H1 (cell line): Measurements from ENCODE around the gene C2CD2L. TPM values are rescaled to one million over a fixed set of nuclear protein-coding genes. Genes with fewer than 3 reads are reported as not detected.

Experiments
- CTCF ChIA-PET: fragments of 300-600 bp; sonication (Branson Sonifier 250); formaldehyde crosslinking; loops from one replicate; lab custom pipeline; 2021; ENCODE audit not compliant: partially characterized antibody; lab: Charles Lee
- POLR2A ChIA-PET: fragments of 300-600 bp; sonication (Branson Sonifier 250); formaldehyde crosslinking; loops from one replicate; lab custom pipeline; 2021; ENCODE audit warnings: inconsistent platforms; ENCODE audit not compliant: partially characterized antibody; lab: Charles Lee
- DNase-seq, 2 experiments: peaks; one replicate each; pipeline versions ENCODE4 v3.0.0 to v3.0.0-alpha.2; 2010 to 2022; ENCODE audit warnings: low spot score in 2 of 2, low read depth in 1 of 2, mixed read lengths in 1 of 2
- FAIRE-seq: peaks from 2 replicates; lab custom pipeline; 2011; peaks lifted over from hg19 to GRCh38; lab: Jason Lieb, UNC
- H2AFZ ChIP-seq: 2 replicates; pipeline ENCODE4 v1.8.1; 2012; ENCODE audit warnings: low read length, inconsistent platforms
- H2AK5ac ChIP-seq: 2 replicates; pipeline ENCODE4 v1.6.1; 2013; ENCODE audit warnings: low read depth, low read length
- H2BK120ac ChIP-seq: replicated peaks from 2 replicates; pipeline ENCODE3; 2013; ENCODE audit warnings: low read depth, low read length, inconsistent platforms
- H2BK12ac ChIP-seq: 2 replicates; pipeline ENCODE4 v1.6.1; 2013; ENCODE audit warnings: low read depth, low read length
- H2BK15ac ChIP-seq: 2 replicates; pipeline ENCODE4 v1.6.1; 2013; ENCODE audit warnings: low read length
- H2BK20ac ChIP-seq: 2 replicates; pipeline ENCODE4 v1.6.1; 2013; ENCODE audit warnings: low read length
- H2BK5ac ChIP-seq: 2 replicates; pipeline ENCODE4 v1.6.1; 2013; ENCODE audit warnings: low read depth, low read length
- H3K14ac ChIP-seq: 2 replicates; pipeline ENCODE4 v1.6.1; 2013; ENCODE audit warnings: inconsistent platforms; ENCODE audit not compliant: insufficient read length
- H3K18ac ChIP-seq: 2 replicates; pipeline ENCODE4 v1.6.1; 2013; ENCODE audit warnings: low read length; ENCODE audit errors: extremely low read depth
- H3K23ac ChIP-seq: 2 replicates; pipeline ENCODE4 v1.6.1; 2013; ENCODE audit warnings: inconsistent platforms; ENCODE audit not compliant: insufficient read length
- H3K23me2 ChIP-seq: 2 replicates; pipeline ENCODE4 v1.6.1; 2013; ENCODE audit warnings: low read depth, low read length
- H3K27ac ChIP-seq: 2 replicates; pipeline ENCODE4 v1.6.1; 2011; ENCODE audit warnings: low read depth, low read length, inconsistent platforms
- H3K27me3 ChIP-seq, 4 experiments: replicated peaks in 1 of 4; 1 replicate in 1 of 4; 2 replicates in 3 of 4; pipeline versions ENCODE4 v1.6.1 to v1.8.1; 2011 to 2013; ENCODE audit warnings: low read length in 3 of 4, mild to moderate bottlenecking in 3 of 4, inconsistent platforms in 2 of 4, mixed read lengths in 2 of 4, moderate library complexity in 1 of 4; ENCODE audit not compliant: control insufficient read depth in 3 of 4, insufficient read depth in 3 of 4; ENCODE audit errors: extremely low read depth in 1 of 4
- H3K36me3 ChIP-seq, 4 experiments: 2 replicates each; pipeline versions ENCODE4 v1.6.1 to v1.8.1; 2011 to 2013; ENCODE audit warnings: mild to moderate bottlenecking in 4 of 4, low read length in 3 of 4, moderate library complexity in 2 of 4, control low read depth in 1 of 4, inconsistent platforms in 1 of 4; ENCODE audit not compliant: insufficient read depth in 4 of 4, control insufficient read depth in 2 of 4
- H3K4ac ChIP-seq: replicated peaks from 2 replicates; pipeline ENCODE3; 2013; ENCODE audit warnings: low read length, low read depth, mixed read lengths, inconsistent platforms; ENCODE audit not compliant: insufficient read length
- H3K4me1 ChIP-seq, 4 experiments: replicated peaks in 1 of 4; 1 replicate in 1 of 4; 2 replicates in 3 of 4; pipeline versions ENCODE4 v1.6.1 to v1.8.1; 2011 to 2013; ENCODE audit warnings: low read length in 3 of 4, inconsistent platforms in 2 of 4, mixed read lengths in 1 of 4; ENCODE audit not compliant: insufficient read depth in 4 of 4, control insufficient read depth in 3 of 4
- H3K4me2 ChIP-seq, 2 experiments: 2 replicates each; pipeline versions ENCODE4 v1.6.1 to v1.8.1; 2011 to 2013; ENCODE audit warnings: low read depth in 2 of 2, low read length in 2 of 2, control low read depth in 1 of 2, inconsistent platforms in 1 of 2, mild to moderate bottlenecking in 1 of 2; ENCODE audit not compliant: insufficient read depth in 1 of 2
- H3K4me3 ChIP-seq, 4 experiments: fragments of 200-600, 300-600 bp in 1 of 4; sonication (generic), shearing (Covaris generic), sonication (Bioruptor Twin) in 1 of 4; 2 replicates each; pipeline versions ENCODE4 v1.5.1 to v1.8.1; 2011 to 2016; ENCODE audit warnings: low read length in 4 of 4, low read depth in 3 of 4, control low read depth in 2 of 4, inconsistent platforms in 2 of 4, mild to moderate bottlenecking in 2 of 4, mixed read lengths in 1 of 4, moderate library complexity in 1 of 4; ENCODE audit not compliant: insufficient read depth in 2 of 4; ENCODE audit errors: extremely low read depth in 1 of 4
- H3K56ac ChIP-seq: replicated peaks from 2 replicates; pipeline ENCODE3; 2013; ENCODE audit warnings: low read depth, mild to moderate bottlenecking, mixed read lengths, low read length, inconsistent platforms; ENCODE audit not compliant: insufficient read length
- H3K79me1 ChIP-seq: 2 replicates; pipeline ENCODE4 v1.6.1; 2013; ENCODE audit warnings: low read depth, low read length, control low read depth
- H3K79me2 ChIP-seq, 2 experiments: 2 replicates each; pipeline versions ENCODE4 v1.6.1 to v1.8.1; 2012 to 2013; ENCODE audit warnings: low read length in 2 of 2, mild to moderate bottlenecking in 2 of 2, inconsistent platforms in 1 of 2; ENCODE audit not compliant: insufficient read depth in 2 of 2, control insufficient read depth in 1 of 2
- H3K9ac ChIP-seq, 4 experiments: replicated peaks in 1 of 4; 1 replicate in 1 of 4; 2 replicates in 3 of 4; pipeline versions ENCODE4 v1.6.1 to v1.8.1; 2011 to 2013; ENCODE audit warnings: low read depth in 3 of 4, low read length in 3 of 4, control low read depth in 2 of 4, mild to moderate bottlenecking in 2 of 4, moderate library complexity in 2 of 4, inconsistent platforms in 1 of 4; ENCODE audit errors: extremely low read depth in 1 of 4
- H3K9me3 ChIP-seq, 2 experiments: 2 replicates each; pipeline versions ENCODE4 v1.6.1 to v1.8.1; 2012 to 2013; ENCODE audit warnings: mild to moderate bottlenecking in 2 of 2, moderate library complexity in 2 of 2, control low read depth in 1 of 2, inconsistent platforms in 1 of 2, low read depth in 1 of 2, low read length in 1 of 2, mixed read lengths in 1 of 2; ENCODE audit not compliant: insufficient read depth in 2 of 2
- H4K20me1 ChIP-seq, 2 experiments: replicated peaks in 1 of 2; 2 replicates each; pipeline versions ENCODE3 to v1.8.1; 2011 to 2013; ENCODE audit warnings: inconsistent platforms in 2 of 2, low read length in 2 of 2, mild to moderate bottlenecking in 1 of 2; ENCODE audit not compliant: insufficient read depth in 2 of 2, control insufficient read depth in 1 of 2
- H4K5ac ChIP-seq: 2 replicates; pipeline ENCODE4 v1.6.1; 2013; ENCODE audit warnings: low read length, low read depth, mixed read lengths, inconsistent platforms; ENCODE audit not compliant: insufficient read length
- H4K8ac ChIP-seq: 2 replicates; pipeline ENCODE4 v1.8.0; 2013; ENCODE audit warnings: mild to moderate bottlenecking, moderate library complexity, low read length, inconsistent platforms; ENCODE audit not compliant: insufficient read depth; ENCODE audit errors: extremely low read depth
- H4K91ac ChIP-seq: replicated peaks from 2 replicates; pipeline ENCODE3; 2013; ENCODE audit warnings: low read length, mixed read lengths, inconsistent platforms; ENCODE audit not compliant: insufficient read length
- ASH2L ChIP-seq: fragments of 200-600, 300-600 bp; sonication (generic); IDR thresholded peaks from one replicate; pipeline ENCODE4 v1.7.1; 2017; ENCODE audit warnings: low read length
- BCL11A ChIP-seq, 2 experiments: IDR thresholded peaks; one replicate each; pipeline ENCODE4 v1.6.1; 2011; ENCODE audit warnings: low read depth in 2 of 2, low read length in 2 of 2, mild to moderate bottlenecking in 2 of 2
- CBX8 ChIP-seq: fragments of 300-800, 300-1000 bp; sonication (generic); IDR thresholded peaks from 2 replicates; pipeline ENCODE4 v1.7.1; 2016; ENCODE audit warnings: low read depth, low read length, borderline replicate concordance
- CTBP2 ChIP-seq: IDR thresholded peaks from 2 replicates; pipeline ENCODE4 v1.7.0; 2011; ENCODE audit warnings: borderline replicate concordance, mild to moderate bottlenecking, moderate library complexity, mixed read lengths, low read length; ENCODE audit not compliant: insufficient read depth, insufficient read length
- GABPA ChIP-seq: IDR thresholded peaks from 2 replicates; pipeline ENCODE4 v1.6.1; 2011; ENCODE audit warnings: mild to moderate bottlenecking, low read length, moderate library complexity, borderline replicate concordance; ENCODE audit not compliant: insufficient read depth
- KDM4A ChIP-seq: IDR thresholded peaks from one replicate; pipeline ENCODE4 v1.7.1; 2012; ENCODE audit warnings: low read depth, mild to moderate bottlenecking, moderate library complexity, low read length, inconsistent platforms; ENCODE audit not compliant: severe bottlenecking
- NANOG ChIP-seq: IDR thresholded peaks from 2 replicates; pipeline ENCODE4 v1.6.1; 2011; ENCODE audit warnings: low read length, low read depth, mild to moderate bottlenecking, inconsistent platforms; ENCODE audit not compliant: insufficient read depth, poor library complexity, severe bottlenecking
- POLR2A ChIP-seq, 2 experiments: IDR thresholded peaks; 1 replicate in 1 of 2; 2 replicates in 1 of 2; pipeline ENCODE4 v1.6.1; 2011; ENCODE audit warnings: low read depth in 2 of 2, low read length in 2 of 2, mild to moderate bottlenecking in 2 of 2; ENCODE audit errors: control extremely low read depth in 1 of 2
- RFX5 ChIP-seq: IDR thresholded peaks from 2 replicates; pipeline ENCODE4 v1.6.1; 2011; ENCODE audit warnings: low read depth, low read length, improper control_type of control experiment, borderline replicate concordance
- SIRT6 ChIP-seq: IDR thresholded peaks from one replicate; pipeline ENCODE4 v1.7.1; 2012; ENCODE audit warnings: low read length, inconsistent platforms
- TAF7 ChIP-seq: optimal IDR thresholded peaks from 2 replicates; pipeline ENCODE3; 2011; ENCODE audit warnings: low read depth, mild to moderate bottlenecking, inconsistent platforms, low read length, moderate library complexity, borderline replicate concordance
- WGBS, 2 experiments: shearing (Covaris generic) in 1 of 2; methylation state at CpG; one replicate each; pipeline versions ENCODE4 v1.1.6 to v1.1.7; 2013 to 2015; ENCODE audit warnings: low lambda C conversion rate in 2 of 2, mixed read lengths in 2 of 2, inconsistent platforms in 1 of 2, low coverage in 1 of 2, missing lambda C conversion rate in 1 of 2; ENCODE audit not compliant: insufficient replicate concordance in 2 of 2, insufficient coverage in 1 of 2, insufficient read length in 1 of 2; ENCODE audit errors: extremely low coverage in 1 of 2, missing lambda C conversion rate in 1 of 2; 5-methylcytosine and 5-hydroxymethylcytosine counted together
- polyA plus RNA-seq, 7 experiments: library from polyadenylated mRNA; depleted of rRNA in 3 of 7; stranded (reverse) in 5 of 7; unstranded in 2 of 7; fragments of >200 nt in 5 of 7; fragments of 200-250 nt in 2 of 7; gene quantifications; 1 replicate in 5 of 7; 2 replicates in 1 of 7; 4 replicates in 1 of 7; pipeline versions ENCODE4 v1.2.1 to v1.2.3, GENCODE V29; 2011 to 2013; ENCODE audit warnings: missing spikeins in 2 of 7, mixed read lengths in 2 of 7
- total RNA-seq: library from RNA; stranded (reverse); fragmentation: NEBNext Ultra II Directional; extraction: Animal tissue kit (Norgen Biotek cat#: 25700); gene quantifications from 2 replicates; pipeline ENCODE4 v1.2.1, GENCODE V29; 2021
- TF ChIP-seq, protein P1 (sequence below): IDR thresholded peaks from 2 replicates; pipeline ENCODE4 v1.6.1; 2012; ENCODE audit warnings: inconsistent platforms

Gene C2CD2L
- total and polyA plus RNA-seq, 2 of the 8 experiments (the other 6 are each of a cell fraction or from before 2014, with no cell fraction given): 2.5 to 4.0 TPM

- no peaks in the 10 kb centered on the region for H3K79me2 ChIP-seq
- H2BK5ac ChIP-seq: no peak overlapping the region
- H2BK15ac ChIP-seq: no peak overlapping the region
- no peak overlapping the region for H3K23ac ChIP-seq
- no peak overlapping the region for H2AK5ac ChIP-seq
- no peaks in the 10 kb centered on the region for H4K20me1 ChIP-seq
- H3K4me3 ChIP-seq: no peak overlapping the region
- 95% methylated on average over 6 of the region's 6 CpGs; no CpG with 5 or more reads in 1 of the 2 experiments for WGBS, 2 experiments
- no peak overlapping the region for H3K18ac ChIP-seq
- CTCF ChIA-PET: interaction anchor here (0.6 to 23.6 kb wide), 13 partner anchors 11 to 208 kb away, joined by 3 to 389 read pairs (median 5); partner anchors contain the start of genes C1QTNF5, CBL, NHERF4 and NLRX1
- no peak overlapping the region for H2AFZ ChIP-seq
- H3K4ac ChIP-seq: no peak overlapping the region
- no peak overlapping the region for H4K91ac ChIP-seq
- H3K27me3 ChIP-seq: peaks cover 8 to 22% (median 16%) of the 10 kb centered on the region in 4 experiments
- POLR2A ChIA-PET: interaction anchor here (1.1 to 7.7 kb wide), 3 partner anchors 9 to 32 kb away, joined by 3 to 58 read pairs (median 8); partner anchors contain the start of genes HINFP and NLRX1
- no peaks in the 10 kb centered on the region for H3K36me3 ChIP-seq
- no peak overlapping the region for H2BK12ac ChIP-seq
- H3K23me2 ChIP-seq: peaks cover 8% of the 10 kb centered on the region; the same call in 1 of the 2 replicates
- no peak for FAIRE-seq
- no peak overlapping the region for H3K4me2 ChIP-seq
- H3K27ac ChIP-seq: no peak overlapping the region
- no peak overlapping the region for H3K56ac ChIP-seq
- H3K79me1 ChIP-seq: no peaks in the 10 kb centered on the region
- no peak overlapping the region for H2BK20ac ChIP-seq
- TF ChIP-seq CBX8 (no peak), RFX5 (no peak), GABPA (no peak), SIRT6 (no peak), NANOG (no peak), BCL11A (IDR thresholded peaks at IDR 0.05; ENCODE audit: low read depth in 2 of 2, low read length in 2 of 2) (no peak), KDM4A (no peak), CTBP2 (no peak), POLR2A (IDR thresholded peaks at IDR 0.05; ENCODE audit: control extremely low read depth in 1 of 2, low read depth in 2 of 2, low read length in 2 of 2) (no peak), TAF7 (no peak), ASH2L (no peak)
- TF ChIP-seq, protein P1, sequence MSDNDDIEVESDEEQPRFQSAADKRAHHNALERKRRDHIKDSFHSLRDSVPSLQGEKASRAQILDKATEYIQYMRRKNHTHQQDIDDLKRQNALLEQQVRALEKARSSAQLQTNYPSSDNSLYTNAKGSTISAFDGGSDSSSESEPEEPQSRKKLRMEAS: no peak
- TF ChIP-seq, all 59 proteins: peak for 0
- H2BK120ac ChIP-seq: no peak overlapping the region
- peaks cover 0 to 7% (median 4%) of the 10 kb centered on the region in 4 experiments; a peak in 5 of 7 replicates for H3K4me1 ChIP-seq
- H4K5ac ChIP-seq: no peak overlapping the region
- no peak overlapping the region for H3K14ac ChIP-seq
- H3K9ac ChIP-seq: no peak overlapping the region
- DNase-seq: no peak
- no peak overlapping the region for H4K8ac ChIP-seq
- no peaks in the 10 kb centered on the region for H3K9me3 ChIP-seq
These were observed 47.0 kb downstream of the C2CD2L start for GRCh38 chr11:119154178-119154577.
